ENCODE measurements around the gene TTL.
"Not testable (repeated sequence)": the region's sequence is repeated elsewhere in the genome, so short reads cannot be mapped to it uniquely, and the experiment has no call there.

Gene TTL

DNA sequence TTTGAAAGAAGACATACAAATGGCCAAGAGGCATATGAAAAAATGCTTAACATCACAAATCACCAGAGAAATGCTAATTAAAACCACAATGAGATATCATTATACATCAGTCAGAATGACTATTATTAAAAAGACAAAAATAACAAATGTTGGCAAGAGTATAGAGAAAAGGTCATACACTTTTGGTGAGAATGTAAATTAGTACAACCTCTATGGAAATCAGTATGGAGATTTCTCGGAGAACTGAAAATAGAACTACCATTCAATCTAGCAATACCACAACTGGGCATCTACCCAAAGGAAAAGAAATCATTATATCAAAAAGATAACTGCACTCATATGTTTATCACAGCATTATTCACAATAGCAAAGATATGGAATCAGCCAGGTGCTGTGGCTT is 37.7 kb upstream of the TTL start:
- not testable (repeated sequence) for H3K9me3 ChIP-seq (ENCODE audit: control insufficient read depth, low read depth, low read length); H3K27ac ChIP-seq (ENCODE audit: low read length); H3K36me3 ChIP-seq (ENCODE audit: control insufficient read depth, low read depth, low read length); H3K4me3 ChIP-seq (ENCODE audit: low read length); H3K4me1 ChIP-seq (ENCODE audit: control insufficient read depth, low read depth, low read length); H3K27me3 ChIP-seq (ENCODE audit: control insufficient read depth, insufficient read depth, low read length); H3K9ac ChIP-seq (ENCODE audit: low read length)

DNA sequence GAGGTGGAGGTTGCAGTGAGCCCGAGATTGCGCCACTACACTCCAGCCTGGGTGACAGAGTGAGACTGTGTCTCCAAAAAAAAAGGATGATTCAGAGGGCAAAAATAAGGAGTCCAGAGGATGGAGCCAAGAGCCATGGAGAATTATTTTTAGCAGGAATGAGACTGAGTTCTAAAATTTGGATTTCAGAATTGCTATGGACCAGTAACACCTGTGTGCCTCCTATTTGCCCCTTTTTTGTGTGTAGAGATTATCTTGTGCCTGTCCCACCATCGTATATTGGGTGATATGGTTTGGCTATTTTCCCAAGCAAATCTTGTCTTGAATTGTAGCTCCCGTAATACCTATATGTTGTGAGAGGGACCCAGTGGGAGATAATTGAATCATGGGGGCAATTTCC is 32.1 kb upstream of the TTL start:
- Histone ChIP-seq H3K27ac (ENCODE audit: low read length) (no peak overlapping the region), H3K9me3 (ENCODE audit: control insufficient read depth, low read depth, low read length) (no peaks in the 10 kb centered on the region), H3K27me3 (ENCODE audit: control insufficient read depth, insufficient read depth, low read length) (no peaks in the 10 kb centered on the region), H3K4me3 (ENCODE audit: low read length) (no peak overlapping the region), H3K36me3 (ENCODE audit: control insufficient read depth, low read depth, low read length) (no peaks in the 10 kb centered on the region), H3K9ac (ENCODE audit: low read length) (no peak overlapping the region), H3K4me1 (ENCODE audit: control insufficient read depth, low read depth, low read length) (no peaks in the 10 kb centered on the region)

DNA sequence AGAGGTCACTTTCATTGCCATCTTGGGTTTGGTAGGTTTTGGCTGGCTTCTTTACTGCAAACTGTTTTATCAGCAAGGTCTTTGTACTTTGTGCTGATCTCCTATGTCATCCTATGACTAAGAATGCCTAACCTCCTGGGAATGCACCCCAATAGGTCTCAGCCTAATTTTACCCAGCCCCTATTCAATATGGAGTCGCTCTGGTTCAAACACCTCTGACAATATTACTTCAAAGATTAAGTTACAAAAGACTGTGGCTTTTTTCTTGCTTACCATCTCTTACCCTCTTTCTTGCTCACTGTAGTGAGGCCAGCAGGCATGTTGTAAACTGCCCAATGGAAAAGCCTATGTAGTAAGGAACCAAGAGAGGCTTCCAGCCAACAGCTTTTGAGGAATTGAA is 30.6 kb upstream of the TTL start:
- no peaks in the 10 kb centered on the region for H3K27me3 ChIP-seq (ENCODE audit: control insufficient read depth, insufficient read depth, low read length)
- H3K4me1 ChIP-seq (ENCODE audit: control insufficient read depth, low read depth, low read length), result no peaks in the 10 kb centered on the region
- no peak overlapping the region for H3K4me3 ChIP-seq (ENCODE audit: low read length)
- no peaks in the 10 kb centered on the region for H3K9me3 ChIP-seq (ENCODE audit: control insufficient read depth, low read depth, low read length)
- no peak overlapping the region for H3K9ac ChIP-seq (ENCODE audit: low read length)
- H3K27ac ChIP-seq (ENCODE audit: low read length), result no peak overlapping the region
- H3K36me3 ChIP-seq (ENCODE audit: control insufficient read depth, low read depth, low read length), result no peaks in the 10 kb centered on the region

DNA sequence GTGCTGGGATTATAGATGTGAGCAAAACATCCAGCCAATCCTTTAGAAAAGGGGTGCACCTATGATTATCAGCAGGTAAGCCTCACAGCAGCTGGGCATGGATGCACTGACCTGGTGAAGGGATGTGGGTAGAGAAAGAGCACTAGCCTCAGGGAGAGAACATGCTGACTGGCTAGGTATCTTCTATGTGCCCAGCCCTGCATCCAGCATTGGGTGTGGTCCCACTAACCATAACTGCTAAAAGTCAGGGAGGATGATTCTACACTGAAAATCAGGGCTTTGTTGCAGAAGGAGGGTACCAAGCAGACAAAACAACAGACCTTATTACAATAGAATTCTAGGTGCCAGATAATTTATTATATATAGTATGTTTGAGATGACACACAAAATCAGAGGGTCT is 27.4 kb upstream of the TTL start:
- H3K27ac ChIP-seq (ENCODE audit: low read length), result no peak overlapping the region
- no peak overlapping the region for H3K4me3 ChIP-seq (ENCODE audit: low read length)
- no peaks in the 10 kb centered on the region for H3K9me3 ChIP-seq (ENCODE audit: control insufficient read depth, low read depth, low read length)
- H3K9ac ChIP-seq (ENCODE audit: low read length), result no peak overlapping the region
- H3K27me3 ChIP-seq (ENCODE audit: control insufficient read depth, insufficient read depth, low read length), result no peaks in the 10 kb centered on the region
- H3K4me1 ChIP-seq (ENCODE audit: control insufficient read depth, low read depth, low read length), result no peaks in the 10 kb centered on the region
- no peaks in the 10 kb centered on the region for H3K36me3 ChIP-seq (ENCODE audit: control insufficient read depth, low read depth, low read length)

DNA sequence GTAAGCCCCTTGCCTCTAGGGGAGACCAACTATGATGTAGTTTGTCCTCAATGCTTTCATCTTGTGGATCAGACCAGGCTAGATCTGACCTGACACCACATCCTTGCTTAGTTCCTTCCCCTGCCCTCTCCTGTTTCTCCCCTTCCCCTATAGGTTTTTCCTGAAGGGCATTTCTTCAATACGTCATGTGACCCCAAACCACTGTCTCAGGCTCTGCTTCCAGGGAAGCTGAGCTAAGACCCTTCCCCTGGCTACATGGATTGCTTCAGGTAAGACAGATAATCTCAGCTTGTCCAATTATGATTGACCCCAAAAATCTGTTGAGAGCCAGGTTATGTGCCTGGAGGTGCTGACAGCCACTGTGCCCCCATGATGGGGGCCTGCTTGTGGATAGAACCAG is 22.6 kb upstream of the TTL start:
- Histone ChIP-seq H3K4me3 (ENCODE audit: low read length) (no peak overlapping the region), H3K9me3 (ENCODE audit: control insufficient read depth, low read depth, low read length) (no peaks in the 10 kb centered on the region), H3K4me1 (ENCODE audit: control insufficient read depth, low read depth, low read length) (no peaks in the 10 kb centered on the region), H3K27ac (ENCODE audit: low read length) (no peak overlapping the region), H3K27me3 (ENCODE audit: control insufficient read depth, insufficient read depth, low read length) (no peaks in the 10 kb centered on the region), H3K9ac (ENCODE audit: low read length) (no peak overlapping the region), H3K36me3 (ENCODE audit: control insufficient read depth, low read depth, low read length) (no peaks in the 10 kb centered on the region)

DNA sequence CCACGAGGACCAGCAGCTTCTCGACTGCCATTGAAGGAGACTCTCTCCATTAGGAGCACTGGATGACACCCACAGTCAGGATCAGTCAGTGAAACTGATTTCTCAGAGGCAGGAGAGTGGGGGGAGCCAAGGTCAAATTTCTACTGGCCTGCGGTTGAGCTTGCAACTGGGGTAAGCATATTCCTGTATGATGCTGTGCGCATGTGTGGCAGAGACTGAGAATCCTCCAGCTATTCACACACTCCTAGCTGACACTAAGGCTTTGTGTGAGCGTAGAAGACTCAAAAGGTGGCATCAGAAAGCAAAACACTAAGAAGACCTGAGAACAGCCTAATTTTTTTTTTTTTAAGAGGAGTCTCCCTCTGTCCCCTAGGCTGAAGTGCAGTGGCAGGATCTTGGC is 19.8 kb upstream of the TTL start:
- no peaks in the 10 kb centered on the region for H3K9me3 ChIP-seq (ENCODE audit: control insufficient read depth, low read depth, low read length)
- H3K4me1 ChIP-seq (ENCODE audit: control insufficient read depth, low read depth, low read length), result no peaks in the 10 kb centered on the region
- H3K36me3 ChIP-seq (ENCODE audit: control insufficient read depth, low read depth, low read length), result no peaks in the 10 kb centered on the region
- no peak overlapping the region for H3K9ac ChIP-seq (ENCODE audit: low read length)
- no peaks in the 10 kb centered on the region for H3K27me3 ChIP-seq (ENCODE audit: control insufficient read depth, insufficient read depth, low read length)
- no peak overlapping the region for H3K27ac ChIP-seq (ENCODE audit: low read length)
- no peak overlapping the region for H3K4me3 ChIP-seq (ENCODE audit: low read length)

DNA sequence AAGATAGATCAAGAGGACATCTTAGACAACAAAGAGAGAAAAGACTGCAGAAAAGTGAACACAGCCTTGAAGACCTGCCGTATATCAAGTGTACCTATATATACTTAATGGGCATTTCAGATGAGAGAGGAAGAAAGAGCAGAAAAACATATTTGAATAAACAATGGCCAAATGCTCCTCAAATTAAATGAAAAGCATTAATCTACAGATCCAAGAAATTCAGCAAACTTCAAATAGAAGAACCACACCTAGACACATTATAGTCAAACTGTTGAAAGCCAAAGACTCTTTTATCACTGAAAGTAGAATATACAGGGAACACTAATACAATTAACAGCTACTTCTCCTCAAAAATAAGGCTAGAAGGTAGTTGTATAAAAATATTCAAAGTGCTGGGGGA is 18.7 kb upstream of the TTL start:
- Histone ChIP-seq H3K4me3 (ENCODE audit: low read length) (no peak overlapping the region), H3K36me3 (ENCODE audit: control insufficient read depth, low read depth, low read length) (no peaks in the 10 kb centered on the region), H3K4me1 (ENCODE audit: control insufficient read depth, low read depth, low read length) (no peaks in the 10 kb centered on the region), H3K9ac (ENCODE audit: low read length) (no peak overlapping the region), H3K27me3 (ENCODE audit: control insufficient read depth, insufficient read depth, low read length) (no peaks in the 10 kb centered on the region), H3K27ac (ENCODE audit: low read length) (no peak overlapping the region), H3K9me3 (ENCODE audit: control insufficient read depth, low read depth, low read length) (no peaks in the 10 kb centered on the region)

DNA sequence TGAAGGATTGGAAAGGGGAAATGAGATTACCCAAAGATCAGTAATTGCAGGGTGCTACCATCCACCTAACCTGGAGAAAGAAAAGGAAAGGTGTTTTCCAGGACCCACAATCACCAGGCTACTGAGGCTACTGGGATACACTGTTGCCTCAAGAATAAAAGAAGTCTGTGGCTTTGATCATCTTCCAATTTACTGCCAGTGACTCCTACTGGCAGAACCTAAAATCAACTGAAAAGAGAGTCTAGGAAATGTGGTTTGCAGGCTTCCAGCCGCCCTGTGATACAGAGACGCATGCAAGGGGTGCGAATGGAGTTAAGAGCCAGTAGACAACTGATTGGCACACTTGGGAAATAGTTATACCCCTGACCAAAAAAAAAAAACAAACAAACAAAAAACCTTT is 16.6 kb upstream of the TTL start:
- no peak overlapping the region for H3K27ac ChIP-seq (ENCODE audit: low read length)
- H3K9me3 ChIP-seq (ENCODE audit: control insufficient read depth, low read depth, low read length), result no peaks in the 10 kb centered on the region
- no peaks in the 10 kb centered on the region for H3K4me1 ChIP-seq (ENCODE audit: control insufficient read depth, low read depth, low read length)
- H3K36me3 ChIP-seq (ENCODE audit: control insufficient read depth, low read depth, low read length), result no peaks in the 10 kb centered on the region
- no peaks in the 10 kb centered on the region for H3K27me3 ChIP-seq (ENCODE audit: control insufficient read depth, insufficient read depth, low read length)
- no peak overlapping the region for H3K4me3 ChIP-seq (ENCODE audit: low read length)
- no peak overlapping the region for H3K9ac ChIP-seq (ENCODE audit: low read length)

DNA sequence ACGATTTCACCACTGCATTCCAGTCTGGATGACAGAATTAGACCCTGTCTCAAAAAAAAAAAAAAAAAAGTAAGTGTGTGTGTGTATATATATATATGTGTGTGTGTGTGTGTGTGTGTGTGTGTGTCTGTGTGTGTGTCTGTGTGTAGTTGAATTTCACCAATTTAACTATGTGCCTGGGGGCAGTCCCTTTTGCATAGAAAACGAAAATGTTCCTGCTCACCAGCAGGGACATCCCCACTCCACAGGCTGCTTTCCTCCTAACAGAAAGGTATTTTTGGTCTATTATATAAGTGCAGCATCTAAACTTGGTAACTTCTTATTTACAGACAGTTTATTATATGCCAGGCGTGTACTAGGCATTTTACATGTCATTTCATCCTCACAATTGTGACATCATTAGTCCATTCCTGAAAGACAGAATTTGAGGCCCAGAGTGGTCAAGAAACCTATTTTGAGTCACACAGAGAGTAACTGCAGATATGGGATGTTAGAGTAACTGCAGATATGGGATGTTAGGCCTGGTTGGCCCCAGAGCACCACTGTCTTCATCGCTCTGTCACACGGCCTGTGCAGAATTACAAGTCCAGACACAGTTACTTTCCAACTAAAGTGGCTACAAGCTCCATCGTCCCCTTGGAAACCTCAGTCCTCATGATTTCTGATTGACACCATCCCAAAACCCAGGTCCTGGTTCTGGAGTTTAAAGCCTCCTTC is 9.3 kb upstream of the TTL start:
- H3K4me3 ChIP-seq (ENCODE audit: low read length), result no peak overlapping the region
- H3K27ac ChIP-seq (ENCODE audit: low read length), result no peak overlapping the region
- H3K9me3 ChIP-seq (ENCODE audit: control insufficient read depth, low read depth, low read length), result no peaks in the 10 kb centered on the region
- H3K27me3 ChIP-seq (ENCODE audit: control insufficient read depth, insufficient read depth, low read length), result no peaks in the 10 kb centered on the region
- no peaks in the 10 kb centered on the region for H3K4me1 ChIP-seq (ENCODE audit: control insufficient read depth, low read depth, low read length)
- no peaks in the 10 kb centered on the region for H3K36me3 ChIP-seq (ENCODE audit: control insufficient read depth, low read depth, low read length)
- no peak overlapping the region for H3K9ac ChIP-seq (ENCODE audit: low read length)

DNA sequence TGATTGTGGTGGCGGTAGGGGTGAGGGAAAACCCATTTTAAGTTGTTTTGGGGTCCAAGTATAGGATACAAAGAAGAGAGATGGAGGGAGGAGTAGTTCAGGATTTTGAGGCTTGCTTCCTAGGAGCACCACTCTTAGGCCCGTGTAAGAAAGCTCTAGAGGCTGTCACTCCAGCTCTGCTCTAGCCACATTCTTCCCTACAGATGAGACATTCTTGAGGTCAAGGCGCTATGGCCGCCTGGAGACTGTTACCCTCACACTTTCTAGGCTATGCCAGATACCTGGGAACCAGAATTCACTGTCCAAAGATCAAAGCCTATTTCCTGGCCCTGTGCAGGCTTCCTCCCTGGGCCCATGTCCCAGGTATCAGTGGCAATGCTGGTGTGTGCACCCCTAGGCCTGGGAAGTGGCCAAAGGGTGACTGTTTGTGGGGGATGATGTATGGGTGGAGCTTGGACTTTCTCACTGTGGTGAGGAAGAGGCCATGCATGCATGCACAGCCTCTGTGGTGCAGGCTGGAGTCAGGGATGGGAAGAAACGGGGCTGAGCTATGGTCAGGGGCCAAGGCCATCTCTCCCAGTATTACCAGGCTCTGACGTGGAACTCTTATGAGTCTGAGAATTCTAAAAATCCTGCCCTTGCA is 7.0 kb upstream of the TTL start:
- Histone ChIP-seq H3K9ac (ENCODE audit: low read length) (no peak overlapping the region), H3K9me3 (ENCODE audit: control insufficient read depth, low read depth, low read length) (no peaks in the 10 kb centered on the region), H3K27ac (ENCODE audit: low read length) (no peak overlapping the region), H3K4me3 (ENCODE audit: low read length) (no peak overlapping the region), H3K36me3 (ENCODE audit: control insufficient read depth, low read depth, low read length) (no peaks in the 10 kb centered on the region), H3K27me3 (ENCODE audit: control insufficient read depth, insufficient read depth, low read length) (peaks cover 1% of the 10 kb centered on the region), H3K4me1 (ENCODE audit: control insufficient read depth, low read depth, low read length) (no peaks in the 10 kb centered on the region)

DNA sequence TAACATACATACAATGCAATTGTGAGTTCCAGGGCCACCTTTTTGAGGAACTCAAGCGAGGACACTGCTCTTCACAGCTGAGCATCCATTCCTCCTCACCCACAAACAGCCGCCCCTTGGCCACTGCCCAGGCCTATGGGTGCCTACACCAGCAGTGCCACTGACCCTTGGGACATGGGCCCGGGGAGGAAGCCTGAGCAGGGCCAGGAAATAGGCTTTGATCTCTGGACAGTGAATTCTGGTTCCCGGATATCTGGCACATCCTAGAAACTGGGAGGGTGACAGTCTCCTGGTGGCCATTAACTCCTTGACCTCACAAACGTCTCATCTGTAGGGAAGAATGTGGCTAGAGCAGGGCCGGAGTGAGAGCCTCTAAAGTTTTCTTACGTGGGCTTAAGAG is 5.5 kb upstream of the TTL start:
- H3K4me3 ChIP-seq (ENCODE audit: low read length), result no peak overlapping the region
- no peaks in the 10 kb centered on the region for H3K9me3 ChIP-seq (ENCODE audit: control insufficient read depth, low read depth, low read length)
- H3K27me3 ChIP-seq (ENCODE audit: control insufficient read depth, insufficient read depth, low read length), result peaks cover 11% of the 10 kb centered on the region
- H3K36me3 ChIP-seq (ENCODE audit: control insufficient read depth, low read depth, low read length), result no peaks in the 10 kb centered on the region
- no peak overlapping the region for H3K27ac ChIP-seq (ENCODE audit: low read length)
- H3K9ac ChIP-seq (ENCODE audit: low read length), result no peak overlapping the region
- H3K4me1 ChIP-seq (ENCODE audit: control insufficient read depth, low read depth, low read length), result no peaks in the 10 kb centered on the region

DNA sequence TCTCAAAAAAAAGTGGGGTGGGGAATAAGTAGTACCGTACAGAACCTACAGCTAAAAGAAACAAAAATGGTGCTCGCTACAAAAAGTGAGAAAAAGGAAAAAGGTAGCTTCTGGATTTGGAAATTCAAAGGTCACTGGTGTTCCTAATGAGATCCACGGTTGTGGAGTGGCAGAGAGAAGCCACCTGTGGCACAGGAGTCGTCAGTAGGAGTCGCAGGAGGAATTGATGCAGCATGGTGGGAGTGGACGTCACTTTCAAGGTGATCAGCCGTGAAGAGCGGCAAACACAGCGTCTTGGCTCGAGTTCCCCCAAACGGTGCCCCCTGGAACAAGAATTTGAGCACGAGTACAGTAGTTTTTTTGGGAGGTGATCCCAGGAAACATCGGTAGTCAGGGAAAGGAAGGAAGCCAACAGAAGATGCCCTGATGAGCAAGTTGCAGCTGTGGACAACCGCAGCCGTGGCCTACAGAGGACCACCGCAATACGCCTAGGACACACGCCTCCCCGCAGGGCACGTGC is 1.4 kb upstream of the TTL start:
- Histone ChIP-seq H3K4me1 (ENCODE audit: control insufficient read depth, low read depth, low read length) (peaks cover 8% of the 10 kb centered on the region), H3K4me3 (ENCODE audit: low read length) (peak overlapping the region; percentile 91), H3K36me3 (ENCODE audit: control insufficient read depth, low read depth, low read length) (no peaks in the 10 kb centered on the region), H3K27ac (ENCODE audit: low read length) (no peak overlapping the region), H3K27me3 (ENCODE audit: control insufficient read depth, insufficient read depth, low read length) (peaks cover 23% of the 10 kb centered on the region), H3K9me3 (ENCODE audit: control insufficient read depth, low read depth, low read length) (no peaks in the 10 kb centered on the region), H3K9ac (ENCODE audit: low read length) (peak overlapping the region; percentile 77)
